Naive B cell (primary cell): ENCODE data around the gene PITHD1. TPM values are rescaled to one million over a fixed set of nuclear protein-coding genes. Genes with fewer than 3 reads are reported as not detected.
"Not testable (repeated sequence)": the region's sequence is repeated elsewhere in the genome, so short reads cannot be mapped to it uniquely, and the experiment has no call there.

Experiments
- ATAC-seq, 2 donors: fragments of 150-1000 bp; cut with Tn5 transposase; 2 replicates each; pipeline ENCODE4 v1.10.0; 2021; ENCODE audit warnings: low read depth in 2 of 2, mild to moderate bottlenecking in 2 of 2, moderate library complexity in 2 of 2
- DNase-seq: peaks from one replicate; pipeline ENCODE4 v3.0.0; 2022
- H3K27ac Mint-ChIP-seq, 6 donors: one replicate each; pipeline ENCODE4 v1.8.0; 2020 to 2022; ENCODE audit warnings: mild to moderate bottlenecking in 6 of 6, mixed read lengths in 6 of 6, moderate library complexity in 5 of 6, inconsistent platforms in 2 of 6
- H3K27me3 Mint-ChIP-seq, 3 donors: one replicate each; pipeline ENCODE4 v1.8.0; 2021 to 2022; ENCODE audit warnings: mixed read lengths in 3 of 3, mild to moderate bottlenecking in 1 of 3
- H3K36me3 Mint-ChIP-seq, 2 donors: one replicate each; pipeline ENCODE4 v1.8.0; 2020 to 2022; ENCODE audit warnings: mixed read lengths in 2 of 2, inconsistent platforms in 1 of 2, mild to moderate bottlenecking in 1 of 2
- H3K4me1 Mint-ChIP-seq, 3 donors: one replicate each; pipeline ENCODE4 v1.8.0; 2020 to 2022; ENCODE audit warnings: mixed read lengths in 3 of 3, inconsistent platforms in 1 of 3, mild to moderate bottlenecking in 1 of 3, moderate library complexity in 1 of 3
- H3K4me3 Mint-ChIP-seq, 8 donors: one replicate each; pipeline ENCODE4 v1.8.0; 2020 to 2022; ENCODE audit warnings: mild to moderate bottlenecking in 8 of 8, mixed read lengths in 8 of 8, moderate library complexity in 8 of 8, inconsistent platforms in 2 of 8
- H3K9me3 Mint-ChIP-seq, 7 donors: one replicate each; pipeline ENCODE4 v1.8.0; 2020 to 2022; ENCODE audit warnings: mixed read lengths in 7 of 7, mild to moderate bottlenecking in 5 of 7, inconsistent platforms in 2 of 7, moderate library complexity in 1 of 7
- polyA plus RNA-seq, 6 donors: library from polyadenylated mRNA; unstranded; fragments of 300-500 nt; fragmentation: Illumina TruSeq; gene quantifications; one replicate each; pipeline ENCODE4 v1.2.3, GENCODE V29; 2021; ENCODE audit warnings: low read depth in 6 of 6

The PITHD1 gene
- polyA plus RNA-seq, 6 donors from 2014 or later = 64.4 to 110 (median 89.0) TPM

- H3K4me1 Mint-ChIP-seq = peaks cover 8 to 25% (median 14%) of the 10 kb centered on the region in 3 donors
- H3K4me3 Mint-ChIP-seq = no peak overlapping the region
- H3K36me3 Mint-ChIP-seq = peaks cover 12 to 25% of the 10 kb centered on the region in 2 donors
- H3K27me3 Mint-ChIP-seq = no peaks in the 10 kb centered on the region
- no peak overlapping the region for H3K27ac Mint-ChIP-seq
- ATAC-seq = no peak
- H3K9me3 Mint-ChIP-seq = no peaks in the 10 kb centered on the region
- no peak for DNase-seq
Observed at GRCh38 chr1:23752909-23753308, 25.3 kb upstream of the PITHD1 start.

GRCh38 chr1:23756676-23757075, 21.5 kb upstream of the PITHD1 start:
- ATAC-seq (no peak), DNase-seq (no peak)
- Mint-ChIP-seq H3K4me3 (no peak overlapping the region), H3K36me3 (peaks cover 12 to 25% of the 10 kb centered on the region in 2 donors), H3K27ac (peak overlapping the region in 1 of 6 donors; percentile 15), H3K4me1 (peaks cover under 1 to 8% (median 3%) of the 10 kb centered on the region in 3 donors), H3K27me3 (no peaks in the 10 kb centered on the region), H3K9me3 (no peaks in the 10 kb centered on the region)

DNA sequence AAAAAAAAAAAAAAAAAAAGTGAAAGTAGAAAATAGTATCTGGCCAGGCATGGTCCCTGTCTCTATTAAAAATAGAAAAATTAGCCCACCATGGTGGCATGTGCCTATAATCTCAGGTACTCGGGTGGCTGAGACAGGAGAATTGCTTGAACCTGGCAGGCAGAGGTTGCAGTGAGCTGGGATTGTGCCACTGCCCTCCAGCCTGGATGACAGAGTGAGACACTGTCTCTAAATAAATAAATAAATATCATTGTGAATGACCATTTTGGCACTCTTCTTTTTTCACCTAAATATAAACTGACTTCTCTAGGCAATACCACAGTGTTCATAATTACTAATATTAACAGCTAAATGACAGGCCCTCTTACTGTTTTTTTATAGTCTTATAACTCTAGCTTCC, 20.4 kb upstream of the PITHD1 start:
- no peaks in the 10 kb centered on the region for H3K27me3 Mint-ChIP-seq
- no peak overlapping the region for H3K4me3 Mint-ChIP-seq
- H3K9me3 Mint-ChIP-seq = no peaks in the 10 kb centered on the region
- H3K4me1 Mint-ChIP-seq = peaks cover 0 to 6% (median 5%) of the 10 kb centered on the region in 3 donors
- H3K27ac Mint-ChIP-seq = no peak overlapping the region
- ATAC-seq (no peak), DNase-seq (no peak)
- peaks cover 12 to 23% of the 10 kb centered on the region in 2 donors for H3K36me3 Mint-ChIP-seq

DNA sequence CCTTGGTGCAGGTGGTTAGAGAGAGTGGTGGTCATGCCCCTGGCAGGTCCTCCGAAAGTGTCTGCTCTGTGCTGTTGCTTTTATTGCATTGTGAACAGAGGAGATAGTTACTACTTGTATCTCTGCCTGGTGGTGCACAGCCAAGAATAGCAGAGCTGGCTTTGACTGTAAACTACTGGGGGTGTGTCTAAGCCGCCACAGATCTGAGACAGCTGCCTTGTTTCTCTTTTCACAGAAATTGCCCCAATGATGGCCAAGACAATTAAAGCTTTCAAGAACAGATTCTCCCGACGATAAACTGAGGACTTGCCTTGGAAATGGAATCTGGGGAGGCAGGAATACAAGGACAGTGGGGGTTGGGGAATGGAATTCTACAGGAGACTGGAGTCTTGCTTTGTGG, 18.9 kb upstream of the PITHD1 start:
- ATAC-seq (no peak), DNase-seq (no peak)
- peaks cover 12 to 18% of the 10 kb centered on the region in 2 donors for H3K36me3 Mint-ChIP-seq
- no peak overlapping the region for H3K4me3 Mint-ChIP-seq
- H3K27ac Mint-ChIP-seq = peak overlapping the region in 1 of 6 donors; percentile 47
- peaks cover 3 to 8% (median 6%) of the 10 kb centered on the region in 3 donors for H3K4me1 Mint-ChIP-seq
- no peaks in the 10 kb centered on the region for H3K27me3 Mint-ChIP-seq
- H3K9me3 Mint-ChIP-seq = no peaks in the 10 kb centered on the region

DNA sequence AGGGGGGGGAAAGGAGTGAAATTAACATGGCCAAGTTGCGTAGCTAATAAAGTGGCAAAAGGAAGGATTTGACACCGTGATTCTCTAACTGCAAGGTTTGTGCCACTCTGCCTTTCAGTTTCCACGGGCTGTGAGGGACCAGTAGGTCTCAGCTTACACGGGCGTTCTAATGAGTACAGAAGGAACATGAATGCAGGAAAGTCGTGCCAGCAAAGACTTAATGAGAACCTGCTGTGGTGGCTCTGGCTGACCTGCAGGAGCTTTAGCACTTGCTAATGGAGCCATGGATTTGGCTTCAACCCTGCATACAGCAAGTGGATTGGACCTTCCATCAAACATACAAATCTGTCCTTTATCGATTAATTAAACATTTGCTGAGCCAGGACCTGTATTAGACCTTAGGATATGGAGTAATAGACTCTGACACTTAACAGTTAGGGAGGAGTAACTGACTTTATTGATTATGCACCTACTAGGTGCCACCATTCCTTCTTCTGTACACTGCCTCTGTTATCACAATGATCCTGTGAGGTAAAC, 15.1 kb upstream of the PITHD1 start:
- Mint-ChIP-seq H3K36me3 (peaks cover 6 to 8% of the 10 kb centered on the region in 2 donors), H3K4me3 (no peak overlapping the region), H3K9me3 (no peaks in the 10 kb centered on the region), H3K27me3 (no peaks in the 10 kb centered on the region), H3K4me1 (peaks cover 4 to 8% (median 6%) of the 10 kb centered on the region in 3 donors), H3K27ac (peak overlapping the region in 2 of 6 donors; percentile 20 to 91)
- ATAC-seq (no peak), DNase-seq (no peak)

- no peaks in the 10 kb centered on the region for H3K36me3 Mint-ChIP-seq
- no peaks in the 10 kb centered on the region for H3K27me3 Mint-ChIP-seq
- ATAC-seq (no peak), DNase-seq (no peak)
- H3K4me3 Mint-ChIP-seq = no peak overlapping the region
- H3K27ac Mint-ChIP-seq = no peak overlapping the region
- H3K4me1 Mint-ChIP-seq = peaks cover 5 to 8% (median 5%) of the 10 kb centered on the region in 3 donors
- no peaks in the 10 kb centered on the region for H3K9me3 Mint-ChIP-seq
Observed at GRCh38 chr1:23768733-23769132, 9.5 kb upstream of the PITHD1 start.

GRCh38 chr1:23772049-23772853, 6.0 kb upstream of the PITHD1 start:
- peaks cover 4 to 25% (median 5%) of the 10 kb centered on the region in 3 donors for H3K4me1 Mint-ChIP-seq
- no peaks in the 10 kb centered on the region for H3K9me3 Mint-ChIP-seq
- H3K36me3 Mint-ChIP-seq = no peaks in the 10 kb centered on the region
- peak overlapping the region in 2 of 8 donors; percentile 45 to 61 for H3K4me3 Mint-ChIP-seq
- DNase-seq (peak; percentile 75), ATAC-seq (peak; percentile 94 to 98)
- no peaks in the 10 kb centered on the region for H3K27me3 Mint-ChIP-seq
- H3K27ac Mint-ChIP-seq = peak overlapping the region in 1 of 6 donors; percentile 60

GRCh38 chr1:23772854-23773242, 5.4 kb upstream of the PITHD1 start:
- DNase-seq = no peak
- ATAC-seq = no peak
- Mint-ChIP-seq H3K27ac (no peak overlapping the region), H3K4me3 (no peak overlapping the region), H3K4me1 (peaks cover 4 to 31% (median 5%) of the 10 kb centered on the region in 3 donors), H3K9me3 (no peaks in the 10 kb centered on the region), H3K27me3 (no peaks in the 10 kb centered on the region), H3K36me3 (no peaks in the 10 kb centered on the region)

DNA sequence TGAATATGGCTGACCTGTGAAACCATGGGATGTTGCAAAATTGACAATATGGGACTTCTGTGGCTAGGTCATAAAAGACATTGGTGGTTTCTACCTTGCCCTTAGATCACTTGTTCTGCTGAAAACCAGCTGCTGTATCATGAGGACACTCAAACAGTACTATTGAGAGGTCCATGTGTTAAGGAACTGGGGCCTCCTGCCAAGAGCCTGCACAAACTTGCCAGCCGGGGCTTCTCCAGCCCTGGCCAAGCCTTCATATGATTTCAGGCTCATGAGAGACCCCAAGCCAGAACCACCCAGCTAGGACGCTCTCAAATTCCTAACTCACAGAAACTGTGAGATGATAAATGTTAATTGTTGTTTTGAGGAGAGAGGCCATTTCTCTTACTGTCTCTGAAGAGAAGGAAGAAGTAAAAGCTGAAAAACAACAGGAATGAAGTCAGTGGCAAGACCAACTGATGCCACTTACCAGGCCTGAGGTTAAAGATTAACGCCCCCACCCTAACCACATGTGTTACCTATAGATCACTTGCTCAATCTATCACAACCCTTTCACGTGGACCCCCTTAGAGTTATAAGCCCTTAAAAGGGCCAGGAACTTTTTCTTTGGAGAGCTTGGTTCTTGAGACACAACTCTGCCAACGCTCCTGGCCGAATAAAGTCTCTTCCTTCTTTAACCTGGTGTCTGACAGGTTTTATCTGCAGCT, 3.9 kb upstream of the PITHD1 start:
- Mint-ChIP-seq H3K9me3 (no peaks in the 10 kb centered on the region), H3K4me1 (peaks cover 7 to 40% (median 8%) of the 10 kb centered on the region in 3 donors), H3K4me3 (peak overlapping the region in 1 of 8 donors; percentile 72), H3K27ac (peak overlapping the region in 3 of 6 donors; percentile 16 to 60 (median 49)), H3K36me3 (no peaks in the 10 kb centered on the region), H3K27me3 (no peaks in the 10 kb centered on the region)
- ATAC-seq (no peak), DNase-seq (no peak)

GRCh38 chr1:23776217-23776616, 2.0 kb upstream of the PITHD1 start:
- peaks cover 17 to 52% (median 19%) of the 10 kb centered on the region in 3 donors for H3K4me1 Mint-ChIP-seq
- H3K27ac Mint-ChIP-seq = no peak overlapping the region

GRCh38 chr1:23779826-23780371, 1.7 kb downstream of the PITHD1 start:
- no peaks in the 10 kb centered on the region for H3K9me3 Mint-ChIP-seq
- no peak for ATAC-seq
- peak overlapping the region in 7 of 8 donors; percentile 69 to 97 (median 91) for H3K4me3 Mint-ChIP-seq
- H3K4me1 Mint-ChIP-seq = peaks cover 13 to 51% (median 19%) of the 10 kb centered on the region in 3 donors
- peaks cover 0 to 4% of the 10 kb centered on the region in 2 donors for H3K36me3 Mint-ChIP-seq
- DNase-seq = no peak
- H3K27ac Mint-ChIP-seq = peak overlapping the region in 4 of 6 donors; percentile 22 to 94 (median 76)
- H3K27me3 Mint-ChIP-seq = no peaks in the 10 kb centered on the region

More at GRCh38 chr1:23776217-23776616, 2.0 kb upstream of the PITHD1 start:
- no peak for ATAC-seq
- Mint-ChIP-seq H3K9me3 (no peaks in the 10 kb centered on the region), H3K36me3 (no peaks in the 10 kb centered on the region), H3K27me3 (no peaks in the 10 kb centered on the region), H3K4me3 (peak overlapping the region in 5 of 8 donors; percentile 18 to 96 (median 89))
- DNase-seq = no peak

DNA sequence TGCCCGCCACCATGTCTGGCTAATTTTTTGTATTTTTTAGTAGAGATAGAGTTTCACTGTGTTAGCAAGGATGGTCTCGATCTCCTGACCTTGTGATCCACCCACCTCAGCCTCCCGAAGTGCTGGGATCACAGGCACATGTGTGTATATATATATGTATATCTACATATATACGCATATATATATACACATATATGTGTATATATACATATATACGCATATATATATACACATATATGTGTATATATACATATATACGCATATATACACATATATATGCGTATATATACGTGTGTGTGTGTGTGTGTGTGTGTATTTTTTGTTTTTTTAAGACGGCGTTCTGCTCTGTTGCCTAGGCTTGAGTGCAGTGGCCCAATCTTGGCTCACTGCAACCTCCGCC, 4.9 kb downstream of the PITHD1 start:
- DNase-seq, H3K27me3 Mint-ChIP-seq, ATAC-seq, H3K4me3 Mint-ChIP-seq, H3K9me3 Mint-ChIP-seq: not testable (repeated sequence)
- peaks cover 13 to 29% (median 19%) of the 10 kb centered on the region in 3 donors for H3K4me1 Mint-ChIP-seq
- H3K27ac Mint-ChIP-seq = peak overlapping the region in 1 of 6 donors; percentile 69
- peaks cover 14 to 20% of the 10 kb centered on the region in 2 donors for H3K36me3 Mint-ChIP-seq

DNA sequence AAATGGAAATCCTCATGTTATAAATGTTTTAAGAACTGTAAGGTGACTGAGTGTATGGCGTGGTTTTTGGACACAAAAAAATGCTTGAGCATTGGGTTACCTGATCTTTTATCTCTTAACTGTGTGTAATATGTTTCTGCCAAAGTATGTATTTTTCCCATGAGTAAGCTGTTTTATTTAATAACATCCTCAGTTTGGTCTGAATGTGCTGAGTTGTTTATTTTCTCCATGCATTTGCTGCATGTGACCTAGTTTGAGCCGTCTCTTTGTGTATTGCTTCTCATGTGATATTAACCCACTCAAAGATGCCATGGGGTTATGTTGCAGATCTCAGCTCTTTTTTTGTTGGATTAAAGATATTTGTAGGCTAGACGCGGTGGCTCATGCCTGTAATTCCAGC, 6.6 kb downstream of the PITHD1 start:
- no peaks in the 10 kb centered on the region for H3K9me3 Mint-ChIP-seq
- H3K36me3 Mint-ChIP-seq = peaks cover 14 to 20% of the 10 kb centered on the region in 2 donors
- H3K27ac Mint-ChIP-seq = peak overlapping the region in 1 of 6 donors; percentile 57
- peak overlapping the region in 1 of 8 donors; percentile 34 for H3K4me3 Mint-ChIP-seq
- no peak for ATAC-seq
- DNase-seq = no peak
- H3K4me1 Mint-ChIP-seq = peaks cover 5 to 17% (median 11%) of the 10 kb centered on the region in 3 donors
- H3K27me3 Mint-ChIP-seq = no peaks in the 10 kb centered on the region
